ENCODE results near the gene TMTC1. TPM values are rescaled to one million over a fixed set of nuclear protein-coding genes. Genes with fewer than 3 reads are reported as not detected.

The TMTC1 gene
- total RNA-seq, 4 donors from 2014 or later, result 16.6 to 47.8 (median 25.6) TPM

- Histone ChIP-seq H3K4me3 (replicated peaks in 1 of 3) (no peak overlapping the region), H3K27me3 (no peaks in the 10 kb centered on the region), H3K27ac (no peak overlapping the region), H3K9me3 (no peaks in the 10 kb centered on the region), H3K36me3 (no peaks in the 10 kb centered on the region), H3K4me1 (no peaks in the 10 kb centered on the region)
- no peak for DNase-seq
- 88 to 92% methylated on average over 1 of the region's 1 CpG for WGBS, 2 donors
- no peak for TF ChIP-seq POLR2A (IDR thresholded peaks at IDR 0.05)
- TF ChIP-seq CTCF (IDR thresholded peaks at IDR 0.05), result no peak
- intact Hi-C loops (cut with DNase I), result no loop called here
Observed at GRCh38 chr12:29681370-29681769, 102.4 kb downstream of the TMTC1 start.

GRCh38 chr12:29676676-29677075 is 107.1 kb downstream of the TMTC1 start:
- Histone ChIP-seq H3K4me1 (no peaks in the 10 kb centered on the region), H3K27me3 (no peaks in the 10 kb centered on the region), H3K27ac (no peak overlapping the region), H3K9me3 (no peaks in the 10 kb centered on the region), H3K4me3 (replicated peaks in 1 of 3) (no peak overlapping the region), H3K36me3 (no peaks in the 10 kb centered on the region)
- intact Hi-C loops (cut with DNase I), result no loop called here
- WGBS, 2 donors, result 76 to 88% methylated on average over 2 of the region's 2 CpGs
- TF ChIP-seq CTCF (IDR thresholded peaks at IDR 0.05) (no peak), POLR2A (IDR thresholded peaks at IDR 0.05) (no peak)
- no peak for DNase-seq

- TF ChIP-seq POLR2A (IDR thresholded peaks at IDR 0.05) (no peak), CTCF (IDR thresholded peaks at IDR 0.05) (no peak)
- Histone ChIP-seq H3K9me3 (no peaks in the 10 kb centered on the region), H3K4me1 (no peaks in the 10 kb centered on the region), H3K36me3 (no peaks in the 10 kb centered on the region), H3K27ac (no peak overlapping the region), H3K27me3 (no peaks in the 10 kb centered on the region), H3K4me3 (replicated peaks in 1 of 3) (no peak overlapping the region)
- WGBS, 2 donors, result 70% methylated on average over 5 of the region's 5 CpGs
- intact Hi-C loops (cut with DNase I), result no loop called here
- no peak for DNase-seq
Observed at GRCh38 chr12:29674463-29674862, 109.3 kb downstream of the TMTC1 start.

GRCh38 chr12:29673346-29673745 is 110.4 kb downstream of the TMTC1 start:
- H3K4me3 ChIP-seq (replicated peaks in 1 of 3), result no peak overlapping the region
- no peaks in the 10 kb centered on the region for H3K36me3 ChIP-seq
- H3K27ac ChIP-seq, result no peak overlapping the region
- H3K27me3 ChIP-seq, result no peaks in the 10 kb centered on the region
- DNase-seq, result no peak
- TF ChIP-seq CTCF (IDR thresholded peaks at IDR 0.05), result no peak
- TF ChIP-seq POLR2A (IDR thresholded peaks at IDR 0.05), result no peak
- no peaks in the 10 kb centered on the region for H3K4me1 ChIP-seq
- no peaks in the 10 kb centered on the region for H3K9me3 ChIP-seq
- WGBS, 2 donors, result 51 to 57% methylated on average over 3 of the region's 3 CpGs
- intact Hi-C loops (cut with DNase I), result no loop called here

- H3K4me1 ChIP-seq, result no peaks in the 10 kb centered on the region
- WGBS, 2 donors, result 61 to 64% methylated on average over 4 of the region's 4 CpGs
- no peaks in the 10 kb centered on the region for H3K9me3 ChIP-seq
- DNase-seq, result no peak
- no peaks in the 10 kb centered on the region for H3K27me3 ChIP-seq
- no peak overlapping the region for H3K27ac ChIP-seq
- intact Hi-C loops (cut with DNase I), result no loop called here
- no peak for TF ChIP-seq POLR2A (IDR thresholded peaks at IDR 0.05)
- no peak for TF ChIP-seq CTCF (IDR thresholded peaks at IDR 0.05)
- H3K4me3 ChIP-seq (replicated peaks in 1 of 3), result no peak overlapping the region
- H3K36me3 ChIP-seq, result no peaks in the 10 kb centered on the region
Observed at GRCh38 chr12:29672580-29672979, 111.2 kb downstream of the TMTC1 start.
